A673 (cell line): Measurements from ENCODE around the gene ANKRD10.

Experiments
- CTCF ChIP-seq: fragments of 300-800, 200-600 bp; sonication (generic); conservative IDR thresholded peaks from 2 replicates; pipeline ENCODE4 v1.5.1; 2017; ENCODE audit warnings: low read depth, mild to moderate bottlenecking, antibody characterized with exemption, low read length, moderate library complexity, mixed read lengths
- EZH2 ChIP-seq: fragments of 200-600 bp; sonication (generic); IDR thresholded peaks from 2 replicates; pipeline ENCODE4 v1.6.1; 2017; ENCODE audit warnings: borderline replicate concordance, low read depth, mild to moderate bottlenecking, mixed read lengths, antibody characterized with exemption, low read length; ENCODE audit not compliant: poor library complexity, severe bottlenecking

- TF ChIP-seq CTCF (no peak), EZH2 (no peak)
Observed at GRCh38 chr13:110835721-110836604, 78.9 kb downstream of the ANKRD10 start.
